Activated B cell treated with CpG ODN at 0.5 μM for 24 hours (primary cell): ENCODE results near the gene PAN2. TPM values are rescaled to one million over a fixed set of nuclear protein-coding genes. Genes with fewer than 3 reads are reported as not detected.
"Not testable (repeated sequence)": the region's sequence is repeated elsewhere in the genome, so short reads cannot be mapped to it uniquely, and the experiment has no call there.

Experiments used
- ATAC-seq: fragments of 200-7000 bp; cut with Tn5 transposase; one replicate; pipeline ENCODE4 v1.10.0; 2021; ENCODE audit warnings: low read depth, mild to moderate bottlenecking, moderate library complexity
- CTCF ChIA-PET: fragments of 350-600 bp; sonication (Branson Sonifier 250); formaldehyde crosslinking; loops from one replicate; lab custom pipeline; 2021; ENCODE audit warnings: antibody characterized with exemption; lab: Charles Lee
- POLR2A ChIA-PET: fragments of 350-600 bp; sonication (Branson Sonifier 250); formaldehyde crosslinking; loops from one replicate; lab custom pipeline; 2021; ENCODE audit warnings: antibody characterized with exemption; lab: Charles Lee
- DNase-seq: peaks from one replicate; pipeline ENCODE4 v3.0.0; 2022
- H3K27ac Mint-ChIP-seq: one replicate; pipeline ENCODE4 v1.8.0; 2020; ENCODE audit warnings: mixed read lengths
- H3K27me3 Mint-ChIP-seq: one replicate; pipeline ENCODE4 v1.8.0; 2021; ENCODE audit warnings: mixed read lengths
- H3K36me3 Mint-ChIP-seq: one replicate; pipeline ENCODE4 v1.8.0; 2021; ENCODE audit warnings: low read depth, mixed read lengths
- H3K4me1 Mint-ChIP-seq: one replicate; pipeline ENCODE4 v1.8.0; 2021; ENCODE audit warnings: mixed read lengths
- H3K4me3 Mint-ChIP-seq: one replicate; pipeline ENCODE4 v1.8.0; 2020; ENCODE audit warnings: mild to moderate bottlenecking, mixed read lengths
- H3K9me3 Mint-ChIP-seq: one replicate; pipeline ENCODE4 v1.8.0; 2020; ENCODE audit warnings: mixed read lengths
- CTCF ChIP-seq: fragments of 200-600 bp; IDR thresholded peaks from one replicate; pipeline ENCODE4 v1.8.0; 2022; ENCODE audit warnings: antibody characterized with exemption, mild to moderate bottlenecking
- intact Hi-C: fragments of 100-400 bp; cut with micrococcal nuclease; formaldehyde crosslinking; loops from one replicate; pipeline ENCODE4 v1.15.1; 2024
- total RNA-seq: library from RNA; stranded (reverse); gene quantifications from 2 replicates; pipeline ENCODE4 v1.2.3, GENCODE V29; 2022

Gene PAN2
- total RNA-seq, 1 donor from 2014 or later, result 98.9 TPM

- Mint-ChIP-seq H3K27ac (peak overlapping the region; percentile 98), H3K27me3 (no peaks in the 10 kb centered on the region), H3K4me1 (peaks cover 60% of the 10 kb centered on the region), H3K36me3 (peaks cover 22% of the 10 kb centered on the region), H3K4me3 (no peak overlapping the region), H3K9me3 (no peaks in the 10 kb centered on the region)
- POLR2A ChIA-PET, result interaction anchor here (0.6 to 4.8 kb wide), 10 partner anchors 20 to 144 kb away, joined by 5 to 76 read pairs (median 18); partner anchors contain the start of genes CNPY2, CS, RNF41 and STAT2
- intact Hi-C loops, result loop anchor here (10.0 kb wide), 1 partner anchor 298 kb away; the partner anchor contains the start of gene BAZ2A
- ATAC-seq (no peak), DNase-seq (no peak)
- no peak for TF ChIP-seq CTCF
- CTCF ChIA-PET, result interaction anchor here (0.9 kb wide), 1 partner anchor 128 kb away, joined by 5 read pairs; no protein-coding TSS in a partner anchor
These were observed 2.8 kb upstream of the PAN2 start for GRCh38 chr12:56336361-56337167.

GRCh38 chr12:56335527-56335926 is 1.7 kb upstream of the PAN2 start:
- H3K4me3 Mint-ChIP-seq, H3K27me3 Mint-ChIP-seq, DNase-seq, H3K9me3 Mint-ChIP-seq, ATAC-seq: not testable (repeated sequence)
- ChIA-PET POLR2A (interaction anchor here (0.7 to 4.8 kb wide), 6 partner anchors 19 to 517 kb away, joined by 3 to 61 read pairs (median 4); partner anchors contain the start of genes CNPY2, ORMDL2 and STAT2), CTCF (interaction anchor here (0.9 kb wide), 1 partner anchor 129 kb away, joined by 5 read pairs; no protein-coding TSS in a partner anchor)
- peaks cover 60% of the 10 kb centered on the region for H3K4me1 Mint-ChIP-seq
- intact Hi-C loops, result loop anchor here (10.0 kb wide), 1 partner anchor 299 kb away; the partner anchor contains the start of gene BAZ2A
- peaks cover 20% of the 10 kb centered on the region for H3K36me3 Mint-ChIP-seq
- H3K27ac Mint-ChIP-seq, result peak overlapping the region; percentile 46

GRCh38 chr12:56334490-56334793 is 642 bp upstream of the PAN2 start:
- H3K4me1 Mint-ChIP-seq, result peaks cover 51% of the 10 kb centered on the region

GRCh38 chr12:56333197-56333678 is 562 bp downstream of the PAN2 start:
- intact Hi-C loops, result loop anchor here (1.0 to 10.0 kb wide), 5 partner anchors 33 to 302 kb away; partner anchors contain the start of genes BAZ2A, CS, SPRYD4 and TIMELESS
- ATAC-seq (peak; percentile 3), DNase-seq (no peak)
- ChIA-PET CTCF (interaction anchor here (0.8 to 1.3 kb wide), 3 partner anchors 18 to 128 kb away, joined by 4 to 5 read pairs (median 4); partner anchors contain the start of genes CNPY2 and STAT2), POLR2A (interaction anchor here (0.5 to 4.8 kb wide), 31 partner anchors 8 to 361 kb away, joined by 3 to 61 read pairs (median 5); partner anchors contain the start of genes ANKRD52, CNPY2, COQ10A and CS)
- Mint-ChIP-seq H3K4me3 (peak overlapping the region; percentile 96), H3K36me3 (peaks cover 17% of the 10 kb centered on the region), H3K4me1 (peaks cover 39% of the 10 kb centered on the region), H3K27me3 (no peaks in the 10 kb centered on the region), H3K27ac (peak overlapping the region; percentile 100), H3K9me3 (no peaks in the 10 kb centered on the region)
- no peak for TF ChIP-seq CTCF

More at GRCh38 chr12:56334490-56334793, 642 bp upstream of the PAN2 start:
- Mint-ChIP-seq H3K27ac (peak overlapping the region; percentile 100), H3K27me3 (no peaks in the 10 kb centered on the region), H3K4me3 (peak overlapping the region; percentile 96), H3K36me3 (peaks cover 16% of the 10 kb centered on the region), H3K9me3 (no peaks in the 10 kb centered on the region)
- DNase-seq, result no peak
- ChIA-PET CTCF (interaction anchor here (1.0 kb wide), 2 partner anchors 114 to 129 kb away, joined by 3 to 4 read pairs; partner anchors contain the start of gene TIMELESS), POLR2A (interaction anchor here (0.6 to 4.8 kb wide), 14 partner anchors 18 to 216 kb away, joined by 3 to 61 read pairs (median 6); partner anchors contain the start of genes CNPY2, COQ10A, SMARCC2 and STAT2)
- intact Hi-C loops, result loop anchor here (1.0 to 10.0 kb wide), 5 partner anchors 18 to 300 kb away; partner anchors contain the start of genes BAZ2A, STAT2 and ZC3H10
- ATAC-seq, result no peak
- no peak for TF ChIP-seq CTCF

GRCh38 chr12:56332512-56333196 is 1.1 kb downstream of the PAN2 start:
- H3K27me3 Mint-ChIP-seq, result no peaks in the 10 kb centered on the region
- ChIA-PET CTCF (interaction anchor here (0.7 to 1.3 kb wide), 4 partner anchors 17 to 128 kb away, joined by 3 to 5 read pairs (median 4); partner anchors contain the start of genes CNPY2 and STAT2), POLR2A (interaction anchor here (0.5 to 4.8 kb wide), 28 partner anchors 10 to 1150 kb away, joined by 3 to 61 read pairs (median 5); partner anchors contain the start of genes ANKRD52, CNPY2, COQ10A and CS)
- H3K4me1 Mint-ChIP-seq, result peaks cover 33% of the 10 kb centered on the region
- H3K27ac Mint-ChIP-seq, result peak overlapping the region; percentile 100
- TF ChIP-seq CTCF, result no peak
- H3K9me3 Mint-ChIP-seq, result no peaks in the 10 kb centered on the region
- peaks cover 22% of the 10 kb centered on the region for H3K36me3 Mint-ChIP-seq
- intact Hi-C loops, result loop anchor here (1.0 to 10.0 kb wide), 5 partner anchors 32 to 302 kb away; partner anchors contain the start of genes BAZ2A, CS, SPRYD4 and TIMELESS
- ATAC-seq (no peak), DNase-seq (no peak)
- H3K4me3 Mint-ChIP-seq, result peak overlapping the region; percentile 96
